GM12801 (cell line): ENCODE results near the gene KRTAP6-1.

ENCODE experiments used
- TF ChIP-seq, protein P1 (sequence below): IDR thresholded peaks from one replicate; pipeline ENCODE4 v1.5.1; 2011; ENCODE audit warnings: control low read depth; ENCODE audit not compliant: insufficient read length; ENCODE audit errors: extremely low read depth

Gene KRTAP6-1

GRCh38 chr21:30605968-30606367, 7.8 kb downstream of the KRTAP6-1 start:
- TF ChIP-seq, protein P1, sequence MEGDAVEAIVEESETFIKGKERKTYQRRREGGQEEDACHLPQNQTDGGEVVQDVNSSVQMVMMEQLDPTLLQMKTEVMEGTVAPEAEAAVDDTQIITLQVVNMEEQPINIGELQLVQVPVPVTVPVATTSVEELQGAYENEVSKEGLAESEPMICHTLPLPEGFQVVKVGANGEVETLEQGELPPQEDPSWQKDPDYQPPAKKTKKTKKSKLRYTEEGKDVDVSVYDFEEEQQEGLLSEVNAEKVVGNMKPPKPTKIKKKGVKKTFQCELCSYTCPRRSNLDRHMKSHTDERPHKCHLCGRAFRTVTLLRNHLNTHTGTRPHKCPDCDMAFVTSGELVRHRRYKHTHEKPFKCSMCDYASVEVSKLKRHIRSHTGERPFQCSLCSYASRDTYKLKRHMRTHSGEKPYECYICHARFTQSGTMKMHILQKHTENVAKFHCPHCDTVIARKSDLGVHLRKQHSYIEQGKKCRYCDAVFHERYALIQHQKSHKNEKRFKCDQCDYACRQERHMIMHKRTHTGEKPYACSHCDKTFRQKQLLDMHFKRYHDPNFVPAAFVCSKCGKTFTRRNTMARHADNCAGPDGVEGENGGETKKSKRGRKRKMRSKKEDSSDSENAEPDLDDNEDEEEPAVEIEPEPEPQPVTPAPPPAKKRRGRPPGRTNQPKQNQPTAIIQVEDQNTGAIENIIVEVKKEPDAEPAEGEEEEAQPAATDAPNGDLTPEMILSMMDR, result no peak

DNA sequence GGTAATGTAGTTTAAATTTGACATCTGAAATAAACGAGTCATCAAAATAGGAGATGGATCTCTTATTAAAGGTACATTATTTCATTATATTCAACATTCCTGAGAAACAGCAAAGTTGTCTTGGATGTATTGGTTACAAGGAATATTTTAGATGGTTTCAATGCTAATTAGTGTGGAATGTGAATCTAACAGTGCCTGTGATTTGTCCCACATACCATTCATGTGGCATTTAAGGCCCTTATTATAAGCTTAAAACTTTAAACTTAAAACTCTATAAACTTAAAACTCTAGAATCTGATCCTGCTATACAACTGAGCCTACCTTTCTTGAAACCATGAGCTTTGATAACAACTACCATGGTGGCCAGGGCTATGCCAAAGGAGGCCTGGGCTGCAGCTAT, 12.9 kb downstream of the KRTAP6-1 start, which contains the start of gene KRTAP22-1:
TSS of gene KRTAP22-1 (plus strand) at position 301 of the 400 bp plus-strand sequence.
- TF ChIP-seq, protein P1, result no peak

DNA sequence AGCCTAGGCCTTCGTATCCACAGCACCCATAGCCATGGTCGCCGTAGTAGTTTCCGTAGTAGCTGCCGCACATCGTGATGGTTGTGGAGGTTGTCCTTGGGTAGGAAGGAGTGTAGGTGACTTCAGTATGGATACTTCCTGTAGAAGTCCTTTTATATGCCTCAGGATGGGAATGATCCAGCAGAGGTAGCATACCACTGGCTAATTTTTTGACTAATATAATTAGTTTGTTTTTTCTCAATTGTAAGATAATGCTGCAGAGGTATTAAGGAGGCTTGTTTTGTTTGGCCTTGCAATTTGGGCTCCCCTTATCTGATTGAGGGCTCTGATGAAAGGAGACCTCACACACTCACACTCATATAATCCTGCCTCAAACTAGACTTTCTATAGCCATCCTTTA, 14.9 kb downstream of the KRTAP6-1 start, which contains the start of gene KRTAP6-2:
TSS of gene KRTAP6-2 (minus strand) at position 101 of the 400 bp plus-strand sequence. CDS start at position 73, 28 bp downstream.
- TF ChIP-seq, protein P1, result no peak

GRCh38 chr21:30592140-30592539, 21.6 kb downstream of the KRTAP6-1 start, which contains the start of gene KRTAP6-3:
TSS of gene KRTAP6-3 (plus strand) at chr21:30592440. CDS start at chr21:30592446, 6 bp downstream.
- TF ChIP-seq, protein P1, result no peak

DNA sequence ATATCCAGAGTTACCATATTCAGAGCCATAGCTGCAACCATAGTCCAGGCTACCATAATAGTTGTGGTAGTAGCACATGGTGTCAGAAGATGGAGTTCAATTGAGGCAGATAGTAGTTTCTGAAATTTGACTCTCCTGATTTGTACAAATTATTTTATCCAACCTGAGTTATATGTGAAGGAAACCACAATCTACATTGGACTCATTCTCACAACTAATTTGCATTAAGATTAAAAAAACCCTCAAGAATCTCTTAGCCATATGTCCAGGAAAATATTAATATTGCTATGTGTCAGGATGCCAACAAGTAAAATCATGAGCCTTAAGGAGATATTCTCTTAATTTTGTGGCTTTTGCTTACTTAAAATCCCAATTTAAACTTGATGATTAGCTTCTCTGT, 23.4 kb downstream of the KRTAP6-1 start, which contains the start of gene KRTAP22-2:
TSS of gene KRTAP22-2 (minus strand) at position 101 of the 400 bp plus-strand sequence.
- TF ChIP-seq, protein P1, result no peak

DNA sequence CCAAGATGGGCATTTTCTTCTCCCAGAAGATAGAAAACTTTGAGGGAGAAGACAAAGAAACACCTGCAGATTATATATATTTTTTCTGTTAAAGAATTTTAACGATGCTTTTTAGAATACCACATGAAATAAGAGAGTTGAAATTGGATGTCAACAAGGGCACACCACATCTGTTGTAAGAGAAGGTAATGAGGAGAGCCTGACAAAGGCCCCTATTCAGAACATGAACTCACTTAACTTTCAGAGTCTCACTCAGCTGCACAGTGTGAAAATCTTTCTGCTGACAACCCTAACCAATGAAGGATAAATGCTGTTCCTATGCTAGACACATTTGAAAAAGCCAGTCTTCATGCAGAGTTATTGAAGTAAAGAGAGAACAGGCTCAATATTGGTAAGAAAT, 30.9 kb downstream of the KRTAP6-1 start:
- TF ChIP-seq, protein P1, result no peak

DNA sequence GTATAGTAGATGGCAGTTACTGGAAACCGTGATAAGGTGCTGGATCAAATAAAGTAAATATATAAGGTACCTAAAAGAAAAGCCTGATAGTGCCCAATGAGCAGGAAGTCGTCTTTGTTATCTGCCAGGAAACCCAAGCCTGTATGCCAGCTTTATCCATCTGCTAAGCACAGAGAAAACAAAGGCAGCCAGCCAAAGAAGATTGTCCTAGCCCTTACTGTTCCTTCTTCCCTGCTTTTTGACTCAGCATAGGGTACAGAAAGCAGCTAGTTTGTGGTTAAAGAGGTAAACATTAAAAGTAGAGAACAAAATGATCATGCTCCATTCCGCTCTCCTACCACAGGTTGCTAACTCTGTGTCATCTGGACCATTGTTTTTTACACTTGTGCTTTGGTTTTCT, 33.6 kb downstream of the KRTAP6-1 start:
- TF ChIP-seq, protein P1, result no peak
